Retinal pigment epithelial cell (primary cell): Measurements from ENCODE around the gene EAF1.
"Not testable (repeated sequence)": the region's sequence is repeated elsewhere in the genome, so short reads cannot be mapped to it uniquely, and the experiment has no call there.

Source experiments
- DNase-seq: peaks from one replicate; pipeline ENCODE4 v3.0.0-alpha.2; 2010; ENCODE audit warnings: low read depth
- H3K4me3 ChIP-seq: 2 replicates; pipeline ENCODE4 v1.5.1; 2011; ENCODE audit warnings: mild to moderate bottlenecking, low read length, control low read depth, moderate library complexity
- CTCF ChIP-seq: conservative IDR thresholded peaks from 2 replicates; pipeline ENCODE4 v1.5.1; 2011; ENCODE audit warnings: low read depth, low read length, control low read depth, inconsistent platforms

The EAF1 gene

DNA sequence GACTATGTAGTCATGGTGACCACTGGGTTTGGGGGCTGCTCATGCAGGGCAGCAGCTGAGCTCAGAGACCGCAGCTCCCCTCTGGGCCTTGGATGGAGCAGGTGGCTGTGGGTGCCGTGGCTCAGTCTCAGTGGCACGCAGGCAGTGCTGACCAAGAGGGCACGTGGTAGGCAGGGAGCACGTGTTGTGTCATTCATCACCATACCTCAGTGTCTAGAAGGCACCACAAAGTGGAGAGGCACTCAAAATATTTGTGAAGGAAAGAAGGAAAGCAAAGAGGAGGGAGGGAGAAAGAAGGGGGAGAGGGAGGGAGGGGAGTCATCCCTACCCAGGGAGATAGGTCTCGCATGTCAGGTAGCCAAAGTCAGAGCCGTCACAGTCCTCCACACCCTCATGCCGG is 26.1 kb downstream of the EAF1 start:
- no peak for DNase-seq
- no peak for TF ChIP-seq CTCF
- no peak overlapping the region for H3K4me3 ChIP-seq

GRCh38 chr3:15453991-15454625 is 26.7 kb downstream of the EAF1 start:
- H3K4me3 ChIP-seq: no peak overlapping the region
- TF ChIP-seq CTCF: no peak
- no peak for DNase-seq

GRCh38 chr3:15454965-15455364 is 27.6 kb downstream of the EAF1 start:
- DNase-seq: no peak
- no peak overlapping the region for H3K4me3 ChIP-seq
- no peak for TF ChIP-seq CTCF

GRCh38 chr3:15455756-15456155 is 28.4 kb downstream of the EAF1 start:
- no peak overlapping the region for H3K4me3 ChIP-seq
- no peak for TF ChIP-seq CTCF
- no peak for DNase-seq

- H3K4me3 ChIP-seq: no peak overlapping the region
- TF ChIP-seq CTCF: no peak
- no peak for DNase-seq
Observed at GRCh38 chr3:15456321-15456720, 28.9 kb downstream of the EAF1 start.

DNA sequence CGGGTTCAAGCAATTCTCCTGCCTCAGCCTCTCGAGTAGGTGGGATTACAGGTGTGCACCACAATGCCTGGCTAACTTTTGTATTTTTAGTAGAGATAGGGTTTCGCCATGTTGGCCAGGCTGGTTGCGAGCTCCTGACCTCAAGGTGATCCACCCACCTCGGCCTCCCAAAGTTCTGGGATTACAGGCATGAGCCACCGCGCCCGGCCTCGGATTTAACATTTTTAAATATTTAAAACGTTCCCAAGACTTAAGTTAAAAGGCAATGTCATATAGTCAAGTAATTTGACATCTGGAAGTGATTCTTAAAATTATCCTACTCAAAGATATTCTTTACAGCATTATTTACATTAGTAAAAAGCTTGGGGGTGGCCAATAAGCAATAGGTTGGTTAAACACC is 29.5 kb downstream of the EAF1 start:
- H3K4me3 ChIP-seq, DNase-seq: not testable (repeated sequence)

DNA sequence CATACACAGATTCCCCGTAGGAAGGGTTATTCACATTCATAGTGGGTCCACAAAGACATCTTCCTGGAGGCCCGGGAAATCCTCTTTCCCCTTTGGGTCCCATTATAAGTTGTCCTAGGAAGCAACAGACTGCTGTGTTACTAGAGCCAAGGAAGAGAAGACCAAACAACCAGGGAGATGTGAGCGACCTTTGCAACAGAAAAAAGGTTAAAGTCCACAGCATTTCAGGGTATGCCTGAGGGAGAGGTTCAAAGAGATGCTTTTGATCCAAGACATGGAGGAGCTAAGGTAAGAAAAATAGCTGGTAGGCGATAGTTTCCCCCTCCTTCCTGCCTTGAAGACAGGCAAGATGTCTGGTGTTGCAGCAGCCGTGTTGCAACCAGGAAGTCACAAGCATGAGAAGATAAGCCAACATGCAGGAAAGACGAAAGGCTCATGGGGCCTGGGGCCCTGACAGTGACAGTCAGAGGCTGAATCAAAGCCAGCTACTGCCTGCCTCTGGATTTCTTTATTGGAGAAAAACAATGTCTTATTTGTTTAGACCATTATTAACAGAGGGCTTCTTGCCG is 30.9 kb downstream of the EAF1 start:
- DNase-seq: no peak
- TF ChIP-seq CTCF: no peak
- no peak overlapping the region for H3K4me3 ChIP-seq
